IMR-90 (cell line): ENCODE data around the gene HOXC6. TPM values are rescaled to one million over a fixed set of nuclear protein-coding genes. Genes with fewer than 3 reads are reported as not detected.

Experiments
- ATAC-seq: fragments of 200-7000 bp; cut with Tn5 transposase; 2 replicates; pipeline ENCODE4 v1.9.1; 2020; ENCODE audit warnings: low read depth, mild to moderate bottlenecking, moderate library complexity
- BruUV-seq: library from RNA; stranded (reverse); fragments of 400-500 nt; replicated peaks from 2 replicates; lab custom pipeline; 2021; lab: Mats Ljungman, UMichigan
- CTCF ChIA-PET: fragments of 300-600 bp; formaldehyde crosslinking; extraction: SDS; loops from one replicate; lab custom pipeline; 2021; ENCODE audit warnings: antibody characterized with exemption; lab: Yijun Ruan, JAX
- POLR2A ChIA-PET: fragments of 300-600 bp; sonication (Branson Sonifier 250); formaldehyde crosslinking; loops from one replicate; lab custom pipeline; 2022; ENCODE audit warnings: antibody characterized with exemption; ENCODE audit not compliant: unreplicated experiment; lab: Charles Lee
- DNase-seq: peaks from one replicate; pipeline ENCODE4 v3.0.0; 2013
- H2AFZ ChIP-seq: replicated peaks from 2 replicates; pipeline ENCODE3; 2013; ENCODE audit warnings: low read length, mild to moderate bottlenecking; ENCODE audit not compliant: poor library complexity
- H2AK5ac ChIP-seq: 2 replicates; pipeline ENCODE4 v1.6.1; 2013; ENCODE audit warnings: low read depth, low read length, inconsistent platforms
- H2AK9ac ChIP-seq: replicated peaks from 2 replicates; pipeline ENCODE3; 2013; ENCODE audit warnings: mild to moderate bottlenecking, low read depth, low read length, moderate library complexity; ENCODE audit not compliant: poor library complexity
- H2BK120ac ChIP-seq: 2 replicates; pipeline ENCODE4 v1.6.1; 2013; ENCODE audit warnings: low read depth, low read length, inconsistent platforms
- H2BK15ac ChIP-seq: 3 replicates; pipeline ENCODE4 v1.6.1; 2013; ENCODE audit warnings: low read depth, low read length, inconsistent platforms
- H2BK20ac ChIP-seq: 2 replicates; pipeline ENCODE4 v1.6.1; 2013; ENCODE audit warnings: low read depth, mild to moderate bottlenecking, inconsistent platforms, low read length, moderate library complexity
- H2BK5ac ChIP-seq: 2 replicates; pipeline ENCODE4 v1.6.1; 2013; ENCODE audit warnings: mild to moderate bottlenecking, low read depth, low read length, inconsistent platforms; ENCODE audit not compliant: poor library complexity, severe bottlenecking
- H3K14ac ChIP-seq: replicated peaks from 2 replicates; pipeline ENCODE4 v1.6.1; 2013; ENCODE audit warnings: low read depth, low read length, inconsistent platforms
- H3K18ac ChIP-seq: 2 replicates; pipeline ENCODE4 v1.6.1; 2013; ENCODE audit warnings: low read depth, low read length, control low read depth
- H3K23ac ChIP-seq: 2 replicates; pipeline ENCODE4 v1.6.1; 2013; ENCODE audit warnings: low read depth, low read length, inconsistent platforms
- H3K27ac ChIP-seq: 2 replicates; pipeline ENCODE4 v1.5.1; 2013; ENCODE audit warnings: mild to moderate bottlenecking, control low read depth, low read length; ENCODE audit not compliant: insufficient read depth
- H3K27me3 ChIP-seq: 2 replicates; pipeline ENCODE4 v1.6.1; 2013; ENCODE audit warnings: low read length; ENCODE audit not compliant: control insufficient read depth, insufficient read depth
- H3K36me3 ChIP-seq: 2 replicates; pipeline ENCODE4 v1.6.1; 2013; ENCODE audit warnings: low read length, mixed read lengths; ENCODE audit not compliant: control insufficient read depth, insufficient read depth
- H3K4ac ChIP-seq: 2 replicates; pipeline ENCODE4 v1.6.1; 2013; ENCODE audit warnings: low read depth, low read length, inconsistent platforms
- H3K4me1 ChIP-seq: 2 replicates; pipeline ENCODE4 v1.6.1; 2013; ENCODE audit warnings: low read length, mixed read lengths; ENCODE audit not compliant: control insufficient read depth, insufficient read depth
- H3K4me2 ChIP-seq: 2 replicates; pipeline ENCODE4 v1.6.1; 2013; ENCODE audit warnings: low read depth, mild to moderate bottlenecking, control low read depth, low read length, moderate library complexity
- H3K4me3 ChIP-seq: 2 replicates; pipeline ENCODE4 v1.5.1; 2013; ENCODE audit warnings: low read depth, mild to moderate bottlenecking, control low read depth, low read length, moderate library complexity; ENCODE audit not compliant: insufficient read depth
- H3K56ac ChIP-seq: 2 replicates; pipeline ENCODE4 v1.6.1; 2013; ENCODE audit warnings: low read length, inconsistent platforms; ENCODE audit not compliant: insufficient read depth; ENCODE audit errors: extremely low read depth
- H3K79me1 ChIP-seq, 2 experiments: 2 replicates each; pipeline ENCODE4 v1.6.1; 2013; ENCODE audit warnings: low read length in 2 of 2, inconsistent platforms in 1 of 2, low read depth in 1 of 2
- H3K9ac ChIP-seq: 2 replicates; pipeline ENCODE4 v1.6.1; 2013; ENCODE audit warnings: low read depth, low read length, control low read depth
- H3K9me1 ChIP-seq: 2 replicates; pipeline ENCODE4 v1.6.1; 2013; ENCODE audit warnings: low read length, inconsistent platforms; ENCODE audit not compliant: insufficient read depth
- H3K9me3 ChIP-seq: 2 replicates; pipeline ENCODE4 v1.6.1; 2013; ENCODE audit warnings: low read length; ENCODE audit not compliant: control insufficient read depth, insufficient read depth
- H4K20me1 ChIP-seq: 2 replicates; pipeline ENCODE4 v1.6.1; 2013; ENCODE audit warnings: low read length, inconsistent platforms; ENCODE audit not compliant: insufficient read depth
- H4K5ac ChIP-seq: 2 replicates; pipeline ENCODE4 v1.6.1; 2013; ENCODE audit warnings: mild to moderate bottlenecking, low read depth, low read length, control low read depth
- H4K8ac ChIP-seq, 2 experiments: 2 replicates each; pipeline ENCODE4 v1.6.1; 2013; ENCODE audit warnings: low read depth in 2 of 2, low read length in 2 of 2, control low read depth in 1 of 2, inconsistent platforms in 1 of 2
- H4K91ac ChIP-seq: 2 replicates; pipeline ENCODE4 v1.6.1; 2013; ENCODE audit warnings: low read depth, low read length, inconsistent platforms; ENCODE audit not compliant: insufficient read depth
- BHLHE40 ChIP-seq: fragments of 150-350 bp; IDR thresholded peaks from 2 replicates; pipeline ENCODE4 v1.6.1; 2016; ENCODE audit warnings: mild to moderate bottlenecking, low read depth, low read length
- CEBPB ChIP-seq: IDR thresholded peaks from 2 replicates; pipeline ENCODE4 v1.6.1; 2012; ENCODE audit warnings: low read depth, low read length, improper control_type of control experiment
- CHD1 ChIP-seq: IDR thresholded peaks from 2 replicates; pipeline ENCODE4 v1.6.1; 2012; ENCODE audit warnings: low read depth, low read length, improper control_type of control experiment
- FOS ChIP-seq: fragments of 150-350 bp; IDR thresholded peaks from 2 replicates; pipeline ENCODE4 v1.6.1; 2016; ENCODE audit warnings: low read depth, low read length
- MAFK ChIP-seq: IDR thresholded peaks from 2 replicates; pipeline ENCODE4 v1.6.1; 2012; ENCODE audit warnings: low read depth, low read length, improper control_type of control experiment
- MAZ ChIP-seq: IDR thresholded peaks from 2 replicates; pipeline ENCODE4 v1.6.1; 2012; ENCODE audit warnings: low read depth, mild to moderate bottlenecking, low read length, improper control_type of control experiment, moderate library complexity, borderline replicate concordance
- NFE2L2 ChIP-seq: fragments of 150-350 bp; IDR thresholded peaks from 2 replicates; pipeline ENCODE4 v1.6.1; 2016; ENCODE audit warnings: low read depth, mild to moderate bottlenecking, low read length
- POLR2A ChIP-seq: IDR thresholded peaks from 2 replicates; pipeline ENCODE4 v1.6.1; 2012; ENCODE audit warnings: mild to moderate bottlenecking, low read depth, low read length
- RFX5 ChIP-seq: IDR thresholded peaks from 2 replicates; pipeline ENCODE4 v1.8.0; 2012; ENCODE audit warnings: low read depth, mild to moderate bottlenecking, low read length, moderate library complexity
- SMC3 ChIP-seq: fragments of 150-350 bp; IDR thresholded peaks from 2 replicates; pipeline ENCODE4 v1.6.1; 2016; ENCODE audit warnings: low read depth, mild to moderate bottlenecking, antibody characterized with exemption, low read length, moderate library complexity
- WGBS, 2 experiments: methylation state at CpG; one replicate each; pipeline versions ENCODE4 v1.1.5 to v1.1.7; 2013; ENCODE audit warnings: missing lambda C conversion rate in 2 of 2; ENCODE audit not compliant: insufficient read length in 1 of 2; ENCODE audit errors: extremely low coverage in 2 of 2; 5-methylcytosine and 5-hydroxymethylcytosine counted together
- dilution Hi-C: fragments of 300-500 bp; cut with HindIII; formaldehyde crosslinking; loops from one replicate; pipeline ENCODE4 v1.14.3; 2018; ENCODE audit warnings: low sequenced_read_pairs; ENCODE audit not compliant: unreplicated experiment
- in situ Hi-C: fragments of 300-500 bp; cut with MboI; formaldehyde crosslinking; loops from 3 replicates; pipeline ENCODE4 v1.14.3; 2019; ENCODE audit warnings: low sequenced_read_pairs, inconsistent platforms, mixed read lengths
- intact Hi-C: fragments of 100-400 bp; cut with micrococcal nuclease; formaldehyde crosslinking; loops from 2 replicates; pipeline ENCODE4 v1.10.0; 2022
- polyA plus RNA-seq, 3 experiments: library from polyadenylated mRNA; depleted of rRNA; stranded (reverse); fragments of >200 nt; gene quantifications; 2 replicates each; pipeline ENCODE4 v1.2.3, GENCODE V29; 2012; ENCODE audit warnings: low replicate concordance in 1 of 3
- total RNA-seq: library from RNA; depleted of rRNA; stranded (reverse); fragments of >200 nt; gene quantifications from 2 replicates; pipeline ENCODE4 v1.2.3, GENCODE V29; 2012
- TF ChIP-seq, protein P1 (sequence below): fragments of 150-350 bp; IDR thresholded peaks from 2 replicates; pipeline ENCODE4 v1.6.1; 2016; ENCODE audit warnings: low read depth, mild to moderate bottlenecking, low read length, moderate library complexity, borderline replicate concordance

The HOXC6 gene
- total and polyA plus RNA-seq, 2 of the 4 experiments (the other 2 are of a cell fraction): 1.1 TPM; not detected in 1

DNA sequence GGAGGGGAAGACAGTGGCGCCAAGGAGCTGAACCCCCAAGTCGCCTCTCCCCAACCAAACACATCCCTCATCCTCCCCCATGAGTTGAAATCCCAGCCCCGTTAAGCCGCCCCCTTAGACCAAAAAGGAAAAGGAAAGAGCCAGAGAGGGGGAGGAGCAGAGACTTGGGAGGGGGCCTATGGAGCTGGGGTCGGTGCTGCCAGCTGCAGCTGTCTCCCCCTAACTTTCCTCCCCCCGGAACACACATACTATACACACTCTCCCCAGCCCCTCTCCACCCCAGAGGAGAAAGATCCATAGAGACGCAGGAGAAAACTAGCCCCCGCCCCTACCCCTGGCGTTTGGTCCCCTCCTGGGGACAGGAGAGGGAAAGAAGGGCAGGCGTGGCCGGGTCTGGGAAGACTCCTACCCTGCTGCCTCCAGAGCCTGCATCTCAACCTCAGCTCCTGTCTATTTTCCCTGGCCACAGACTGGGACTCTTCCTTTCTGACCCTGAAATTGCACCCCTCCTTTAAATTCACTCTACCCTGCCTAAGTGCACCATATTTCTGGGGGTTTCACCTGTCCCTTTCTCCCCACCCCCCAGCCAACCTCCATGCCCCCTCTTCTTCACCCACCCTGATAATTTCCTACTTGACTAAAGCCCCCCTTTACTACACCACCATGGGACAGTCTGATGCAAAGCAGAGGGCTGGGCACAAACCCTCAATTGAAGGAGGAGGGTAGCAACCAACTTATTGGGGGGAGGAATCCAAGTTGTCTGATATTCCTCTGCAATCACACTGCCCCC lies 29.9 kb upstream of the HOXC6 start:
- Histone ChIP-seq H4K20me1 (no peaks in the 10 kb centered on the region), H2BK5ac (no peak overlapping the region), H3K27me3 (peaks cover 98% of the 10 kb centered on the region), H3K9me3 (peaks cover 15% of the 10 kb centered on the region), H2BK120ac (no peak overlapping the region), H4K91ac (no peak overlapping the region), H3K36me3 (no peaks in the 10 kb centered on the region), H3K79me1 (no peaks in the 10 kb centered on the region), H3K14ac (no peak overlapping the region), H3K9me1 (no peaks in the 10 kb centered on the region), H3K4me2 (no peak overlapping the region), H3K4me3 (no peak overlapping the region), H3K9ac (no peak overlapping the region), H2AK5ac (no peak overlapping the region), H2BK15ac (no peak overlapping the region), H3K4me1 (peaks cover 2% of the 10 kb centered on the region; the same call in 1 of the 2 replicates), H3K23ac (no peak overlapping the region), H3K4ac (no peak overlapping the region), H2AFZ (no peak overlapping the region), H2BK20ac (no peak overlapping the region), H4K8ac (no peak overlapping the region), H2AK9ac (no peak overlapping the region), H3K56ac (no peak overlapping the region), H3K18ac (no peak overlapping the region), H4K5ac (no peak overlapping the region), H3K27ac (no peak overlapping the region)
- WGBS, 2 experiments: no CpG with 5 or more reads among the region's 11 CpGs
- ATAC-seq (no peak), DNase-seq (no peak)
- in situ Hi-C loops (loop anchor here (10.0 kb wide), 2 partner anchors 234 to 376 kb away; no protein-coding TSS in a partner anchor), dilution Hi-C loops (no loop called here), intact Hi-C loops (no loop called here)
- BruUV-seq: no TSS peak
- ChIA-PET CTCF (interaction anchor here (1.1 kb wide), 2 partner anchors 193 to 203 kb away, joined by 3 to 4 read pairs; no protein-coding TSS in a partner anchor), POLR2A (no interaction called here)
- no peak for TF ChIP-seq MAZ
- TF ChIP-seq CHD1: no peak
- TF ChIP-seq BHLHE40: no peak
- TF ChIP-seq RFX5: no peak
- TF ChIP-seq, protein P1, sequence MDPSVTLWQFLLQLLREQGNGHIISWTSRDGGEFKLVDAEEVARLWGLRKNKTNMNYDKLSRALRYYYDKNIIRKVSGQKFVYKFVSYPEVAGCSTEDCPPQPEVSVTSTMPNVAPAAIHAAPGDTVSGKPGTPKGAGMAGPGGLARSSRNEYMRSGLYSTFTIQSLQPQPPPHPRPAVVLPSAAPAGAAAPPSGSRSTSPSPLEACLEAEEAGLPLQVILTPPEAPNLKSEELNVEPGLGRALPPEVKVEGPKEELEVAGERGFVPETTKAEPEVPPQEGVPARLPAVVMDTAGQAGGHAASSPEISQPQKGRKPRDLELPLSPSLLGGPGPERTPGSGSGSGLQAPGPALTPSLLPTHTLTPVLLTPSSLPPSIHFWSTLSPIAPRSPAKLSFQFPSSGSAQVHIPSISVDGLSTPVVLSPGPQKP: no peak
- no peak for TF ChIP-seq MAFK
- no peak for TF ChIP-seq CEBPB
- no peak for TF ChIP-seq POLR2A
- TF ChIP-seq SMC3: no peak
- no peak for TF ChIP-seq FOS
- TF ChIP-seq NFE2L2: no peak
